GM19397 (cell line): Measurements from ENCODE around the gene HSD11B1.

Experiments used
- ATAC-seq: cut with Tn5 transposase; IDR thresholded peaks from one replicate; pipeline ENCODE4 v1.9.1; 2021; ENCODE audit warnings: mild to moderate bottlenecking, moderate library complexity; ENCODE audit not compliant: unreplicated experiment

HSD11B1 gene

DNA sequence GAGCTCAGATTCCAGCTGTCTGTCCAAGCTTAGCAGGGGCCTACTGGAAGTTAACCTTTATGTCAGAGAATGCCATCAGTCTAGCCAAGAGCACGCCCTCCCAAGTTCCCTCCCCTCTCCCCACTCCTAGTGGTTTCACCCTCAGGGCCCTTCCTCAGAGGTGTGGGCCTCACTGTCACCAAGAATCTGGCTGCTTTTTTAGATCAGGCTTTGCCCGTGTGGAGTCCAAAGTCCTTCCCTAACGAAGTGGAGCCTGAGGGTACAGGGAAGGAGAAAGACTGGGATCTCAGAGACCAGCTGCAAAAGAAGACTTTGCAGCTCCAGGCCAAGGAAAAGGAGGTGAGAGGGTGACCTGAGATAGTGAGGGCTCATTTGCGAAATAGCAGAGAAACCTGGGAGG lies 75.6 kb downstream of the HSD11B1 start:
- no peak for ATAC-seq

DNA sequence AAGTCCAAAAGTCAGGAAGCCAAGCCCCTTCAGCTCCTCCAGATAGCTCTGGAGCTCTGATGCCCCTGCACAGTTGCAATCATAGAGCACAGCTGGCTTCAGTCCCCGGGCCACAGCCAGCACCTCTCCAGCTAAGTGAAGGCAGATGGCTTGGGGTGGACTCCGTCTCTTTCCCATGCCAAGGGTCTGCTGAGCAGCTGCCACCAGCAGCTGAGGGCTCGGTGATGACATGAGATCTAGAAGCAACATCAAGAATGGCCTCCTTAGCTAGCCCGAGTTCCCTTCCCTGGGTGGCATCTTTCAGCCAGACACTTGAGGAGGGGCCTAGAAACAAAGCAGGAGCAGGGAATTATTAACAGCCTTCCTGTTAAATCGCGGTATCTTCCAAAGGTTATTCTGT lies 78.7 kb downstream of the HSD11B1 start:
- no peak for ATAC-seq
